Tibial artery (tissue), 4 donors: ENCODE data around the gene IL27RA.

Experiments used
- DNase-seq, 2 donors: peaks; one replicate each; pipeline ENCODE4 v3.0.0-alpha.2; 2019
- H3K27ac ChIP-seq, 2 donors: fragments of 200-600 bp; sonication (generic) in 1 of 2; 1 replicate in 1 of 2; 2 replicates in 1 of 2; pipeline ENCODE4 v1.5.1; 2018 to 2019; ENCODE audit warnings: mild to moderate bottlenecking in 1 of 2
- H3K27me3 ChIP-seq, 2 donors: fragments of 200-600 bp; sonication (generic) in 1 of 2; one replicate each; pipeline versions ENCODE4 v1.5.1 to v1.6.0; 2016 to 2019
- H3K36me3 ChIP-seq, 3 donors: fragments of 200-600 bp; sonication (generic) in 2 of 3; one replicate each; pipeline ENCODE4 v1.5.1; 2016 to 2019; ENCODE audit warnings: mild to moderate bottlenecking in 2 of 3
- H3K4me1 ChIP-seq, 4 donors: fragments of 200-600 bp; sonication (generic) in 2 of 4; 1 replicate in 3 of 4; 2 replicates in 1 of 4; pipeline ENCODE4 v1.5.1; 2016 to 2019
- H3K4me3 ChIP-seq, 2 donors: fragments of 200-600 bp; sonication (generic) in 1 of 2; 1 replicate in 1 of 2; 2 replicates in 1 of 2; pipeline ENCODE4 v1.5.1; 2018 to 2019; ENCODE audit warnings: mild to moderate bottlenecking in 2 of 2
- H3K9me3 ChIP-seq, 3 donors: fragments of 200-600 bp; sonication (generic) in 1 of 3; one replicate each; pipeline ENCODE4 v1.5.1; 2016 to 2019
- CTCF ChIP-seq, 2 experiments: fragments of 200-600 bp in 1 of 2; fragments of 450-650 bp in 1 of 2; IDR thresholded peaks; one replicate each; pipeline ENCODE4 v1.5.1; 2017 to 2019; ENCODE audit warnings: antibody characterized with exemption in 2 of 2, mild to moderate bottlenecking in 1 of 2, moderate library complexity in 1 of 2
- intact Hi-C: fragments of 100-400 bp; cut with DNase I; formaldehyde crosslinking; loops from one replicate; pipeline ENCODE4 v1.15.0; 2023; ENCODE audit warnings: low total_unique reads

IL27RA gene

GRCh38 chr19:14088634-14089411, 57.3 kb downstream of the IL27RA start:
- peaks cover 0 to 21% (median 16%) of the 10 kb centered on the region in 4 donors for H3K4me1 ChIP-seq
- TF ChIP-seq CTCF (IDR thresholded peaks at IDR 0.05): no peak
- H3K4me3 ChIP-seq: peak overlapping the region; percentile 71 to 86
- peaks cover 0 to 15% (median 11%) of the 10 kb centered on the region in 3 donors for H3K36me3 ChIP-seq
- H3K27me3 ChIP-seq: no peaks in the 10 kb centered on the region
- H3K27ac ChIP-seq: peak overlapping the region; percentile 94 to 99
- intact Hi-C loops: no loop called here
- H3K9me3 ChIP-seq: peaks cover 0 to 8% (median 0%) of the 10 kb centered on the region in 3 donors
- DNase-seq: no peak

- intact Hi-C loops: no loop called here
- H3K9me3 ChIP-seq: peaks cover 0 to 8% (median 0%) of the 10 kb centered on the region in 3 donors
- no peak for TF ChIP-seq CTCF (IDR thresholded peaks at IDR 0.05)
- H3K27ac ChIP-seq: peak overlapping the region; percentile 94 to 99
- no peaks in the 10 kb centered on the region for H3K27me3 ChIP-seq
- H3K36me3 ChIP-seq: peaks cover 0 to 15% (median 11%) of the 10 kb centered on the region in 3 donors
- no peak for DNase-seq
- H3K4me3 ChIP-seq: peak overlapping the region; percentile 71 to 86
- peaks cover 0 to 20% (median 15%) of the 10 kb centered on the region in 4 donors for H3K4me1 ChIP-seq
Measured at GRCh38 chr19:14089412-14089661, 57.8 kb downstream of the IL27RA start.

GRCh38 chr19:14089662-14090508, 58.3 kb downstream of the IL27RA start:
- H3K4me1 ChIP-seq: peaks cover 0 to 20% (median 15%) of the 10 kb centered on the region in 4 donors
- intact Hi-C loops: no loop called here
- DNase-seq: peak; percentile 47 to 71
- H3K27ac ChIP-seq: peak overlapping the region; percentile 94 to 99
- H3K9me3 ChIP-seq: peaks cover 0 to 8% (median 0%) of the 10 kb centered on the region in 3 donors
- no peaks in the 10 kb centered on the region for H3K27me3 ChIP-seq
- peak overlapping the region; percentile 71 to 86 for H3K4me3 ChIP-seq
- TF ChIP-seq CTCF (IDR thresholded peaks at IDR 0.05): peak in 1 of 2 experiments; percentile 37
- H3K36me3 ChIP-seq: peaks cover 0 to 15% (median 11%) of the 10 kb centered on the region in 3 donors

GRCh38 chr19:14090509-14091080, 59.0 kb downstream of the IL27RA start, which contains the start of gene SAMD1:
Gene SAMD1, minus strand, starts transcription at chr19:14090751.
- intact Hi-C loops: no loop called here
- Histone ChIP-seq H3K4me1 (peaks cover 0 to 20% (median 15%) of the 10 kb centered on the region in 4 donors), H3K27ac (peak within 1 kb of the TSS; percentile 94 to 99), H3K9me3 (peaks cover 0 to 8% (median 0%) of the 10 kb centered on the region in 3 donors), H3K4me3 (peak within 1 kb of the TSS; percentile 71 to 86), H3K27me3 (no peaks in the 10 kb centered on the region), H3K36me3 (peaks cover 0 to 15% (median 11%) of the 10 kb centered on the region in 3 donors)
- TF ChIP-seq CTCF (IDR thresholded peaks at IDR 0.05): no peak
- DNase-seq: peak; percentile 93 to 96

- Histone ChIP-seq H3K27me3 (no peaks in the 10 kb centered on the region), H3K27ac (peak overlapping the region; percentile 94 to 99), H3K4me3 (peak overlapping the region; percentile 71 to 86), H3K4me1 (peaks cover 0 to 20% (median 15%) of the 10 kb centered on the region in 4 donors), H3K36me3 (peaks cover 2 to 17% (median 16%) of the 10 kb centered on the region in 3 donors), H3K9me3 (peaks cover 0 to 8% (median 0%) of the 10 kb centered on the region in 3 donors)
- peak in 1 of 2 donors; percentile 93 for DNase-seq
- intact Hi-C loops: no loop called here
- peak; percentile 16 to 17 for TF ChIP-seq CTCF (IDR thresholded peaks at IDR 0.05)
Measured at GRCh38 chr19:14091081-14091812, 59.7 kb downstream of the IL27RA start.
